NCI-H748 (cell line): ENCODE measurements around the gene KIR2DL1.
"Not testable (repeated sequence)": the region's sequence is repeated elsewhere in the genome, so short reads cannot be mapped to it uniquely, and the experiment has no call there.

Experiments used
- DNase-seq: peaks from one replicate; lab custom pipeline; 2025; ENCODE audit not compliant: unreplicated experiment; lab: John Stamatoyannopoulos, UW

Gene KIR2DL1

DNA sequence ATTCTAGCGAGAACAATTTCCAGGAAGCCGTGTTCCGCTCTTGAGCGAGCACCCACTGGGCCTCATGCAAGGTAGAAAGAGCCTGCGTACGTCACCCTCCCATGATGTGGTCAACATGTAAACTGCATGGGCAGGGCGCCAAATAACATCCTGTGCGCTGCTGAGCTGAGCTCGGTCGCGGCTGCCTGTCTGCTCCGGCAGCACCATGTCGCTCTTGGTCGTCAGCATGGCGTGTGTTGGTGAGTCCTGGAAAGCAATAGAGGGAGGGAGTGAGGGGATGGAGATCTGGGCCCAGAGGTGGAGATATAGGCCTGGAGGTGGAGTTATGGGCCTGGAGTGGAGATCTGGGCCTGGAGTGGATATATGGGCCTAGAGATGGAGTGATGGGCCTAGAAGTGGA is at the start of gene KIR2DL1:
Gene KIR2DL1, plus strand, starts transcription at position 148 of the 400 bp plus-strand sequence. Its CDS starts 58 bp downstream, at position 206.
- DNase-seq, result not testable (repeated sequence)

DNA sequence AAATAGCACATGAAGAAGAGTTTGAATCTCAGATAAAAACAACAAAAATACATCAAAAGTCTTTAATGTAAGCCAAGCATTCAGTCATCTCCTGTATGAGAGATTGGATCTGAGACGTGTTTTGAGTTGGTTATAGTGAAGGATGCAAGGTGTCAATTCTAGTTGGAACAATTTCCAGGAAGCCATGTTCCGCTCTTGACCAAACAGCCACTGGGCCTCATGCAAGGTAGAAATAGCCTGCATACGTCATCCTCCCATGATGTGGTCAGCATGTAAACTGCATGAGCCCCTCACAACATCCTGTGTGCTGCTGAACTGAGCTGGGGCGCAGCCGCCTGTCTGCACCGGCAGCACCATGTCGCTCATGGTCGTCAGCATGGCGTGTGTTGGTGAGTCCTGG is 45.5 kb upstream of the KIR2DL1 start, which contains the start of gene KIR3DL3:
Gene KIR3DL3, plus strand, starts transcription at position 301 of the 400 bp plus-strand sequence. Its CDS starts 55 bp downstream, at position 356.
- DNase-seq, result no peak

DNA sequence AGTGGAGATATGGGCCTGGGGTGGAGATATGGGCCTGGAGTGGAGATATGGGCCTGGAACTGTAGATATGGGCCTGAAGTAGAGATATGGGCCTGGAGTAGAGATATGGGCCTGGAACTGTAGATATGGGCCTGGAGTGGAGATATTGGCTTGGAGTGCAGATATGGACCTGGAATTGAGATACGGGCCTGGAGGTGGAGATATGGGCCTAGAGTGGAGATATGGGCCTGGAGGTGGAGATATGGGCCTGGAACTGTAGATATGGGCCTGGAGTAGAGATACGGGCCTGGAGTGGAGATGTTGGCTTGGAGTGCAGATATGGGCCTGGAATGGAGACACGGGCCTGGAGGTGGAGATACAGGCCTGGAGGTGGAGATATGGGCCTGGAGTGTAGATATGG is 44.9 kb upstream of the KIR2DL1 start:
- no peak for DNase-seq

- no peak for DNase-seq
These were observed 44.3 kb upstream of the KIR2DL1 start for GRCh38 chr19:54725321-54725720.

- DNase-seq, result no peak
These were observed 42.0 kb upstream of the KIR2DL1 start for GRCh38 chr19:54727562-54727961.

- no peak for DNase-seq
These were observed 41.4 kb upstream of the KIR2DL1 start for GRCh38 chr19:54728167-54728566.

GRCh38 chr19:54729416-54730188 is 40.0 kb upstream of the KIR2DL1 start:
- DNase-seq, result no peak

- DNase-seq, result no peak
These were observed 38.4 kb upstream of the KIR2DL1 start for GRCh38 chr19:54731191-54731590.

DNA sequence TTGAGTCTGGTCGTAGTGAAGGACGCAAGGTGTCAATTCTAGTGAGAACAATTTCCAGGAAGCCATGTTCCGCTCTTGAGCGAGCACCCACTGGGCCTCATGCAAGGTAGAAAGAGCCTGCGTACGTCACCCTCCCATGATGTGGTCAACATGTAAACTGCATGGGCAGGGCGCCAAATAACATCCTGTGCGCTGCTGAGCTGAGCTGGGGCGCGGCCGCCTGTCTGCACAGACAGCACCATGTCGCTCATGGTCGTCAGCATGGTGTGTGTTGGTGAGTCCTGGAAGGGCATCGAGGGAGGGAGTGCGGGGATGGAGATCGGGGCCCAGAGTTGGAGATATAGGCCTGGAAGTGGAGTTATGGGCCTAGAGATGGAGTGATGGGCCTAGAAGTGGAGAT is 31.3 kb upstream of the KIR2DL1 start, which contains the start of gene KIR2DL3:
Gene KIR2DL3, plus strand, starts transcription at position 208 of the 400 bp plus-strand sequence. Its CDS starts 33 bp downstream, at position 241.
- not testable (repeated sequence) for DNase-seq

DNA sequence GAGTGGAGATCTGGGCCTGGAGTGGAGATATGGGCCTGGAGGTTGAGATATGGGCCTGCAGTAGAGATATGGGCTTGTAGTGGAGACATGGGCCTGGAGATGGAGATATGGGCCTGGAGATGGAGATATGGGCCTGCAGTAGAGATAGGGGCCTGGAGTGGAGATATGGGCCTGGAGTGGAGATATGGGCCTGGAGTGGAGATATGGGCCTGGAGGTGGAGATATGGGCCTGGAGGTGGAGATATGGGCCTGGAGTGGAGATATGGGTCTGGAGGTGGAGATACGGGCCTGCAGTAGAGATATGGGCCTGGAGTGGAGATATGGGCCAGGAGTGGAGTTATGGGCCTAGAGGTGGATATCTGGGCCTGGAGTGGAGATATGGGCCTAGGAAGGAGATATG is 30.9 kb upstream of the KIR2DL1 start:
- no peak for DNase-seq

DNA sequence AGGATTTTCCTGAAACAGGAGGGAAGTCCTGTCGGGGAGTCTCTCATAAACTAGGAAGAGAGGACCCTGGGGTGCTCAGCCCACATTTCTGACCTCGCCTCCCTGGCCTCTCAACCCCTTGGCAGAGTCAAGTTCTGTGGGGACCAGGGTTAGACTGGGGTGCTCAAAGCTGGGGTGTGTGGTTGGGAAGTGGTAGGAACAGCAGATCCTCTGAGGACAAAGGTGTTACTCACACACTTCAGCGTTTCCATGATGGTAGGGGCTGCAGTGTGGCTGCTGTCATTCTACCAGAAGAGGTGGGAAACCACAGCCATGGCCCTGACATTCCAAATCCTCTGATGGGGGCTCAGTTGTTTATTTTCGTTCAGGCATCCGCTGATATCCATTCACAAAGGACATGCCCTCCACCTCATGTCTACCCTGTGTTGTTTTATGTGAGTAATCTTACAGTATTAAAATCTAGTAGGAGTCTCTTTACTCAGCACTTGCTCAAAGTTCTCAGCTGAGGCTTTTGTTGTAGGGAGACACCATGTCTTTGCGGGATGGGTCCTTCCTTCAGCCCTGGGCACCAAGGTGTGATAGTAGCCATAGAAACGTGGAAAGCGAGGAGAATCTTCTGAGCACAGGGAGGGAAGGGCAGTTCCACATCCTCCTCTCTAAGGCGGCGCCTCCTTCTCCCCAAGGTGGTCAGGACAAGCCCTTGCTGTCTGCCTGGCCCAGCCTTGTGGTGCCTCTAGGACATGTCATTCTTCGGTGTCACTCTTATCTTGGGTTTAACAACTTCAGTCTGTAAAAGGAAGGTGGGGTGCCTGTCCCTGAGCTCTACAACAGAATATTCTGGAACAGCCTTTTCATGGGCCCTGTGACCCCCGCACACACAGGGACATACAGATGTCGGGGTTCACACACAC is 29.8 kb upstream of the KIR2DL1 start:
- no peak for DNase-seq

- DNase-seq, result not testable (repeated sequence)
These were observed 27.6 kb upstream of the KIR2DL1 start for GRCh38 chr19:54741950-54742349.

- DNase-seq, result not testable (repeated sequence)
These were observed 25.5 kb upstream of the KIR2DL1 start for GRCh38 chr19:54744080-54744479.

- DNase-seq, result not testable (repeated sequence)
These were observed 21.8 kb upstream of the KIR2DL1 start for GRCh38 chr19:54747614-54748322.

DNA sequence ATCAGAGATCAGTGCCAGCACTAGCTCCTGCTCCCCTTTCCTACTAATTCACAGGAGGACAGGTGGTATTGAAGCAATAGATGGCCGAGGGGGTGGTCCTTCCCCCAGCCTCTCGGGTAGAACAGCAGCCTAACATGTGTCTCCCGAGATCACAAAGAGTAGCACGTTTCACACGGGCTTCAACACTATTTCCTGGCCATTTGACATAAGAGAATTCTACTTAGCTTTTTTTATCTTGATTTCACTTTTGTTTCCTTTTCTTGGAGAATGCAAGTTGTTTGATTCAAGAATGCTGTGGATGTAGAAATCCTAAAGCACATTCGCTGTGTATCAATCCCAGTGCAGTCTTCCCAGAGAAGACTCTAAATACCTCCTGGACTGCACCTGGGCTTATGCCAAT is 19.3 kb upstream of the KIR2DL1 start:
- DNase-seq, result not testable (repeated sequence)

- not testable (repeated sequence) for DNase-seq
These were observed 13.1 kb upstream of the KIR2DL1 start for GRCh38 chr19:54756204-54757110.

GRCh38 chr19:54758577-54758976 is 11.0 kb upstream of the KIR2DL1 start:
- not testable (repeated sequence) for DNase-seq

DNA sequence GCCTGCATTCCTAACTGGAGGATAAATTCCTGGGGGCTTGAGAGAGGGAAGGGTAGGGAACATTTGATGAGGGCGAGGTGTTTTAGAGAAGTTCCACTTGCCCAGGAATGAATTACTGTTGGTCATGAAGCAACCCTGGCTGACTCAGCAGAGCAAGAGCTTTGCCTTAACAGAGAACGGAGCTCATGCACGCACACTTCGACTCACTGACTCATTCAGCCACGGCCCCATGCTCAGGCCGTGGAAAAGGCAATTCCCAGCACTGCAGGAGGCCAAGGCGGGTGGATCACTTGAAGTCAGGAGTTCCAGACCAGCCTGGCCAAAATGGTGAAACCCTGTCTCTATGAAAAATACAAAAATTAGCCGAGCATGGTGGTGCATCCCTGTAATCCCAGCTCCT is 5.4 kb upstream of the KIR2DL1 start:
- not testable (repeated sequence) for DNase-seq

GRCh38 chr19:54766464-54766863 is 3.1 kb upstream of the KIR2DL1 start:
- DNase-seq, result not testable (repeated sequence)

- DNase-seq, result not testable (repeated sequence)
These were observed 918 bp downstream of the KIR2DL1 start for GRCh38 chr19:54770511-54770910.
